HG03442 (cell line): ENCODE results near the gene EEF1AKMT3.
A peak's percentile ranks its signal among the peaks of the same experiment; 100 is the strongest.

Experiments used
- ATAC-seq: cut with Tn5 transposase; IDR thresholded peaks from one replicate; pipeline ENCODE4 v1.9.1; 2021; ENCODE audit warnings: mild to moderate bottlenecking, moderate library complexity; ENCODE audit not compliant: unreplicated experiment

Gene EEF1AKMT3

GRCh38 chr12:57734591-57734990, 37.8 kb upstream of the EEF1AKMT3 start:
- ATAC-seq: no peak

- ATAC-seq: no peak
Measured at GRCh38 chr12:57735198-57735855, 37.1 kb upstream of the EEF1AKMT3 start.

- no peak for ATAC-seq
Measured at GRCh38 chr12:57735952-57736740, 36.3 kb upstream of the EEF1AKMT3 start.

- ATAC-seq: no peak
Measured at GRCh38 chr12:57736741-57737466, 35.5 kb upstream of the EEF1AKMT3 start.

GRCh38 chr12:57737467-57738460, 34.6 kb upstream of the EEF1AKMT3 start:
- no peak for ATAC-seq

GRCh38 chr12:57738661-57739237, 33.7 kb upstream of the EEF1AKMT3 start, which contains the start of gene AGAP2:
AGAP2 (minus strand) TSS chr12:57738742; CDS start chr12:57738246, 496 bp downstream.
- no peak for ATAC-seq

GRCh38 chr12:57739387-57739786, 33.0 kb upstream of the EEF1AKMT3 start:
- no peak for ATAC-seq

GRCh38 chr12:57739914-57740538, 32.4 kb upstream of the EEF1AKMT3 start:
- no peak for ATAC-seq

- peak; percentile 47 for ATAC-seq
Measured at GRCh38 chr12:57740656-57741412, 31.6 kb upstream of the EEF1AKMT3 start.

- no peak for ATAC-seq
Measured at GRCh38 chr12:57741413-57741789, 31.0 kb upstream of the EEF1AKMT3 start.

- ATAC-seq: peak; percentile 54
Measured at GRCh38 chr12:57741844-57742738, 30.3 kb upstream of the EEF1AKMT3 start.

GRCh38 chr12:57743769-57744168, 28.6 kb upstream of the EEF1AKMT3 start:
- ATAC-seq: no peak

GRCh38 chr12:57744194-57744776, 28.1 kb upstream of the EEF1AKMT3 start:
- ATAC-seq: peak; percentile 27

- peak; percentile 80 for ATAC-seq
Measured at GRCh38 chr12:57744777-57745484, 27.5 kb upstream of the EEF1AKMT3 start, which contains the start of gene TSPAN31. TSPAN31 (plus strand) TSS chr12:57745039; CDS start chr12:57745155, 116 bp downstream.

GRCh38 chr12:57745485-57745881, 26.9 kb upstream of the EEF1AKMT3 start:
- ATAC-seq: no peak

GRCh38 chr12:57746025-57746424, 26.4 kb upstream of the EEF1AKMT3 start:
- ATAC-seq: no peak

GRCh38 chr12:57749061-57749460, 23.4 kb upstream of the EEF1AKMT3 start:
- no peak for ATAC-seq
